ENCODE results near the gene TAX1BP1. TPM values are rescaled to one million over a fixed set of nuclear protein-coding genes. Genes with fewer than 3 reads are reported as not detected.

Gene TAX1BP1
- total RNA-seq, 1 experiment from 2014 or later, result 95.9 TPM

- Mint-ChIP-seq H3K9me3 (ENCODE audit: unreplicated experiment) (no peaks in the 10 kb centered on the region), H3K4me1 (ENCODE audit: insufficient read depth, unreplicated experiment) (peaks cover 9% of the 10 kb centered on the region)
Observed at GRCh38 chr7:27704422-27705199, 35.4 kb upstream of the TAX1BP1 start.

GRCh38 chr7:27705200-27705594 lies 34.8 kb upstream of the TAX1BP1 start:
- Mint-ChIP-seq H3K36me3 (ENCODE audit: insufficient read depth, unreplicated experiment) (no peaks in the 10 kb centered on the region), H3K27ac (ENCODE audit: low read depth, unreplicated experiment) (no peak overlapping the region), H3K27me3 (ENCODE audit: insufficient read depth, unreplicated experiment) (no peaks in the 10 kb centered on the region), H3K4me1 (ENCODE audit: insufficient read depth, unreplicated experiment) (peaks cover 12% of the 10 kb centered on the region), H3K9me3 (ENCODE audit: unreplicated experiment) (no peaks in the 10 kb centered on the region), H3K4me3 (ENCODE audit: unreplicated experiment) (no peak overlapping the region)
- CTCF ChIA-PET, result no interaction called here
- no peak for TF ChIP-seq CTCF (IDR thresholded peaks at IDR 0.05; ENCODE audit: unreplicated experiment)
- intact Hi-C loops (cut with micrococcal nuclease), result no loop called here
- DNase-seq (ENCODE audit: unreplicated experiment), result no peak
- no TSS peak for BruUV-seq (replicated peaks)
- POLR2A ChIA-PET, result interaction anchor here (0.7 to 1.4 kb wide), 3 partner anchors 34 to 313 kb away, joined by 3 to 4 read pairs (median 3); partner anchors contain the start of gene TAX1BP1

More at GRCh38 chr7:27704422-27705199, 35.4 kb upstream of the TAX1BP1 start:
- no peaks in the 10 kb centered on the region for H3K36me3 Mint-ChIP-seq (ENCODE audit: insufficient read depth, unreplicated experiment)
- no peak overlapping the region for H3K4me3 Mint-ChIP-seq (ENCODE audit: unreplicated experiment)
- no peak overlapping the region for H3K27ac Mint-ChIP-seq (ENCODE audit: low read depth, unreplicated experiment)
- no peak for TF ChIP-seq CTCF (IDR thresholded peaks at IDR 0.05; ENCODE audit: unreplicated experiment)
- no peak for DNase-seq (ENCODE audit: unreplicated experiment)
- intact Hi-C loops (cut with micrococcal nuclease), result no loop called here
- CTCF ChIA-PET, result interaction anchor here (0.5 kb wide), 1 partner anchor 392 kb away, joined by 3 read pairs; no protein-coding TSS in a partner anchor
- H3K27me3 Mint-ChIP-seq (ENCODE audit: insufficient read depth, unreplicated experiment), result no peaks in the 10 kb centered on the region
- POLR2A ChIA-PET, result interaction anchor here (0.5 to 1.4 kb wide), 3 partner anchors 36 to 1635 kb away, joined by 3 to 4 read pairs (median 3); no protein-coding TSS in a partner anchor
- BruUV-seq (replicated peaks), result no TSS peak

- TF ChIP-seq CTCF (IDR thresholded peaks at IDR 0.05; ENCODE audit: unreplicated experiment), result no peak
- Mint-ChIP-seq H3K4me1 (ENCODE audit: insufficient read depth, unreplicated experiment) (peaks cover 12% of the 10 kb centered on the region), H3K9me3 (ENCODE audit: unreplicated experiment) (no peaks in the 10 kb centered on the region), H3K4me3 (ENCODE audit: unreplicated experiment) (no peak overlapping the region), H3K36me3 (ENCODE audit: insufficient read depth, unreplicated experiment) (no peaks in the 10 kb centered on the region), H3K27me3 (ENCODE audit: insufficient read depth, unreplicated experiment) (no peaks in the 10 kb centered on the region), H3K27ac (ENCODE audit: low read depth, unreplicated experiment) (no peak overlapping the region)
- ChIA-PET CTCF (no interaction called here), POLR2A (interaction anchor here (1.4 to 1.6 kb wide), 2 partner anchors 32 kb away, joined by 5 to 8 read pairs; partner anchors contain the start of gene TAX1BP1)
- BruUV-seq (replicated peaks), result no TSS peak
- DNase-seq (ENCODE audit: unreplicated experiment), result no peak
- intact Hi-C loops (cut with micrococcal nuclease), result no loop called here
Observed at GRCh38 chr7:27708485-27708884, 31.5 kb upstream of the TAX1BP1 start.

GRCh38 chr7:27709137-27710075 lies 30.6 kb upstream of the TAX1BP1 start:
- no peaks in the 10 kb centered on the region for H3K9me3 Mint-ChIP-seq (ENCODE audit: unreplicated experiment)
- peaks cover 12% of the 10 kb centered on the region for H3K4me1 Mint-ChIP-seq (ENCODE audit: insufficient read depth, unreplicated experiment)
- ChIA-PET CTCF (interaction anchor here (1.2 kb wide), 1 partner anchor 14 kb away, joined by 3 read pairs; no protein-coding TSS in a partner anchor), POLR2A (interaction anchor here (0.7 to 1.4 kb wide), 3 partner anchors 14 to 48 kb away, joined by 3 to 8 read pairs (median 4); no protein-coding TSS in a partner anchor)
- intact Hi-C loops (cut with micrococcal nuclease), result no loop called here
- H3K36me3 Mint-ChIP-seq (ENCODE audit: insufficient read depth, unreplicated experiment), result no peaks in the 10 kb centered on the region
- H3K27ac Mint-ChIP-seq (ENCODE audit: low read depth, unreplicated experiment), result no peak overlapping the region
- peak; percentile 14 for DNase-seq (ENCODE audit: unreplicated experiment)
- H3K4me3 Mint-ChIP-seq (ENCODE audit: unreplicated experiment), result no peak overlapping the region
- no peak for TF ChIP-seq CTCF (IDR thresholded peaks at IDR 0.05; ENCODE audit: unreplicated experiment)
- no TSS peak for BruUV-seq (replicated peaks)
- H3K27me3 Mint-ChIP-seq (ENCODE audit: insufficient read depth, unreplicated experiment), result no peaks in the 10 kb centered on the region

All from MCF 10A (cell line).